K562 (cell line): ENCODE measurements around the gene ARHGAP28. TPM values are rescaled to one million over a fixed set of nuclear protein-coding genes. Genes with fewer than 3 reads are reported as not detected.
A peak's percentile ranks its signal among the peaks of the same experiment; 100 is the strongest.
"Not testable (repeated sequence)": the region's sequence is repeated elsewhere in the genome, so short reads cannot be mapped to it uniquely, and the experiment has no call there.

ENCODE experiments used
- ATAC-seq: fragments of 200-7000 bp; cut with Tn5 transposase; 3 replicates; pipeline ENCODE4 v1.9.1; 2020; ENCODE audit warnings: moderate library complexity
- BruUV-seq: library from RNA; stranded (reverse); fragments of 400-500 nt; replicated peaks from 2 replicates; lab custom pipeline; 2021; lab: Mats Ljungman, UMichigan
- CTCF ChIA-PET: fragments of 300-600 bp; formaldehyde crosslinking; extraction: SDS; loops from one replicate; lab custom pipeline; 2021; ENCODE audit warnings: low intra/inter-chr PET ratio; lab: Yijun Ruan, JAX
- POLR2A ChIA-PET: fragments of 300-600, 350-650 bp; sonication (Branson Sonifier 250); formaldehyde crosslinking; extraction: SDS; loops from one replicate; lab custom pipeline; 2021; ENCODE audit warnings: antibody characterized with exemption, inconsistent platforms; lab: Yijun Ruan, JAX
- DNase-seq, 4 experiments: peaks; one replicate each; pipeline versions ENCODE4 v3.0.0 to v3.0.0-alpha.2; 2011 to 2018; ENCODE audit warnings: low spot score in 3 of 4, mixed read lengths in 3 of 4; ENCODE audit errors: extremely low read depth in 1 of 4
- FAIRE-seq: peaks from 2 replicates; lab custom pipeline; 2011; peaks lifted over from hg19 to GRCh38; lab: Jason Lieb, UNC
- H2AFZ ChIP-seq: 2 replicates; pipeline ENCODE4 v1.6.0; 2011; ENCODE audit warnings: low read depth, low read length, control low read depth, inconsistent platforms
- H3K27ac ChIP-seq: fragments of 200-600 bp; 3 replicates; pipeline ENCODE4 v1.8.0; 2011; ENCODE audit warnings: low read depth, mild to moderate bottlenecking, control low read depth, inconsistent platforms, low read length, moderate library complexity, mixed read lengths; ENCODE audit errors: extremely low read depth
- H3K27me3 ChIP-seq, 2 experiments: fragments of 300-600 bp in 1 of 2; 2 replicates in 1 of 2; 3 replicates in 1 of 2; pipeline versions ENCODE4 v1.6.0 to v1.8.0; 2011; ENCODE audit warnings: inconsistent platforms in 2 of 2, low read length in 2 of 2, mild to moderate bottlenecking in 1 of 2, mixed read lengths in 1 of 2, moderate library complexity in 1 of 2; ENCODE audit not compliant: control insufficient read depth in 2 of 2, insufficient read depth in 2 of 2
- H3K36me3 ChIP-seq: fragments of 300-600 bp; 3 replicates; pipeline ENCODE4 v1.8.0; 2011; ENCODE audit warnings: mild to moderate bottlenecking, low read length, inconsistent platforms; ENCODE audit not compliant: control insufficient read depth, insufficient read depth
- H3K4me1 ChIP-seq, 2 experiments: fragments of 200-600 bp in 1 of 2; replicated peaks in 1 of 2; 2 replicates in 1 of 2; 3 replicates in 1 of 2; pipeline versions ENCODE4 v1.5.1 to v1.8.0; 2011; ENCODE audit warnings: inconsistent platforms in 2 of 2, low read length in 2 of 2, mild to moderate bottlenecking in 1 of 2, mixed read lengths in 1 of 2, moderate library complexity in 1 of 2; ENCODE audit not compliant: control insufficient read depth in 2 of 2, insufficient read depth in 2 of 2
- H3K4me2 ChIP-seq: 2 replicates; pipeline ENCODE4 v1.6.1; 2011; ENCODE audit warnings: low read length, control low read depth, inconsistent platforms, mixed read lengths; ENCODE audit not compliant: insufficient read depth
- H3K4me3 ChIP-seq: fragments of 200-600 bp; sonication (generic), shearing (Covaris generic); 2 replicates; pipeline ENCODE4 v1.5.1; 2016; ENCODE audit warnings: control low read depth, inconsistent platforms
- H3K79me2 ChIP-seq: fragments of 200-600 bp; 3 replicates; pipeline ENCODE4 v1.8.0; 2011; ENCODE audit warnings: low read length, inconsistent platforms; ENCODE audit not compliant: control insufficient read depth, insufficient read depth
- H3K9ac ChIP-seq, 2 experiments: 2 replicates each; pipeline versions ENCODE4 v1.6.0 to v1.6.1; 2011; ENCODE audit warnings: low read depth in 2 of 2, low read length in 2 of 2, control low read depth in 1 of 2, inconsistent platforms in 1 of 2, mild to moderate bottlenecking in 1 of 2, mixed read lengths in 1 of 2; ENCODE audit not compliant: insufficient read depth in 1 of 2
- H3K9me1 ChIP-seq: one replicate; pipeline ENCODE4 v1.6.0; 2011; ENCODE audit warnings: inconsistent platforms, mild to moderate bottlenecking, low read length, moderate library complexity; ENCODE audit not compliant: control insufficient read depth, insufficient read depth
- H3K9me3 ChIP-seq: replicated peaks from 2 replicates; pipeline ENCODE4 v1.5.1; 2011; ENCODE audit warnings: low read depth, low read length, inconsistent platforms; ENCODE audit not compliant: control insufficient read depth, insufficient read depth
- H4K20me1 ChIP-seq: replicated peaks from 2 replicates; pipeline ENCODE4 v1.6.1; 2011; ENCODE audit warnings: low read length, inconsistent platforms, mixed read lengths; ENCODE audit not compliant: control insufficient read depth, insufficient read depth
- SMC3 ChIP-seq: conservative IDR thresholded peaks from 2 replicates; pipeline ENCODE4 v1.6.1; 2011; ENCODE audit warnings: low read depth, low read length, improper control_type of control experiment; ENCODE audit not compliant: insufficient read depth
- ZNF146 ChIP-seq: IDR thresholded peaks from one replicate; pipeline ENCODE4 v1.6.1; 2018; ENCODE audit warnings: missing compliant biosample characterization; ENCODE audit not compliant: unreplicated experiment
- WGBS: fragments of 100-300 bp; shearing (Covaris generic); methylation state at CpG from one replicate; pipeline ENCODE4 v1.1.6; 2016; ENCODE audit warnings: low coverage, mixed read lengths; ENCODE audit not compliant: insufficient coverage; ENCODE audit errors: missing lambda C conversion rate; 5-methylcytosine and 5-hydroxymethylcytosine counted together
- in situ Hi-C: fragments of 300-500 bp; cut with MboI; formaldehyde crosslinking; loops from 4 replicates; pipeline ENCODE4 v1.15.0; 2018; ENCODE audit warnings: inconsistent platforms, mixed read lengths
- intact Hi-C: fragments of 100-400 bp; cut with micrococcal nuclease; formaldehyde crosslinking; loops from 2 replicates; pipeline ENCODE4 v1.14.2; 2022
- polyA plus RNA-seq, 8 experiments: library from polyadenylated mRNA; depleted of rRNA in 4 of 8; stranded (reverse) in 5 of 8; unstranded in 3 of 8; fragments of >200 nt; fragmentation: Nextera tagmentation in 2 of 8; fragmentation: Illumina TruSeq in 1 of 8; extraction: Ambion mirVana in 2 of 8; extraction: Trizol in 1 of 8; gene quantifications; 2 replicates each; pipeline versions ENCODE4 v1.2.1 to v1.2.3, GENCODE V29; 2011 to 2014; ENCODE audit warnings: inconsistent platforms in 1 of 8, missing spikeins in 1 of 8
- total RNA-seq, 7 experiments: library from RNA; depleted of rRNA in 6 of 7; stranded (reverse); fragments of >200 nt in 6 of 7; fragmentation: Illumina TruSeq in 2 of 7; extraction: Trizol in 2 of 7; gene quantifications; 2 replicates each; pipeline versions ENCODE4 v1.2.1 to v1.2.3, GENCODE V29; 2011 to 2021; ENCODE audit warnings: low replicate concordance in 1 of 7

ARHGAP28 gene
- total and polyA plus RNA-seq, 9 of the 15 experiments (the other 6 are each of a cell fraction or from before 2014, with no cell fraction given): 0.93 to 5.9 (median 5.0) TPM

- H3K4me1 ChIP-seq, ATAC-seq, FAIRE-seq, H3K9me3 ChIP-seq, H3K9me1 ChIP-seq, H4K20me1 ChIP-seq, H3K36me3 ChIP-seq, DNase-seq: not testable (repeated sequence)
- 5% methylated on average over 1 of the region's 1 CpG for WGBS
- TF ChIP-seq ZNF146 (CRISPR knock-in tag): peak; percentile 45
- TF ChIP-seq, all 486 proteins: peak for 1; not testable (repeated sequence) for 485
- H3K27ac ChIP-seq, H3K27me3 ChIP-seq, in situ Hi-C loops, CTCF ChIA-PET, H3K79me2 ChIP-seq, H2AFZ ChIP-seq, H3K9ac ChIP-seq, H3K4me2 ChIP-seq, H3K4me3 ChIP-seq, intact Hi-C loops, BruUV-seq, POLR2A ChIA-PET: not testable (repeated sequence)
Measured at GRCh38 chr18:6845521-6845920, 116.0 kb downstream of the ARHGAP28 start.

- Histone ChIP-seq H3K9ac (no peak overlapping the region), H2AFZ (no peak overlapping the region), H3K9me1 (no peaks in the 10 kb centered on the region), H3K9me3 (no peaks in the 10 kb centered on the region), H3K36me3 (no peaks in the 10 kb centered on the region), H3K79me2 (no peaks in the 10 kb centered on the region), H3K4me2 (no peak overlapping the region), H3K4me1 (peaks cover 0 to 5% of the 10 kb centered on the region in 2 experiments; a peak in 1 of 5 replicates), H4K20me1 (no peaks in the 10 kb centered on the region), H3K4me3 (no peak overlapping the region), H3K27ac (no peak overlapping the region), H3K27me3 (no peaks in the 10 kb centered on the region)
- no peak for TF ChIP-seq SMC3
- FAIRE-seq (no peak), ATAC-seq (no peak), DNase-seq (no peak)
- intact Hi-C loops (no loop called here), in situ Hi-C loops (no loop called here)
- CTCF ChIA-PET: no interaction called here
- BruUV-seq: no TSS peak
- WGBS: 0% methylated on average over 1 of the region's 1 CpG
- POLR2A ChIA-PET: no interaction called here
Measured at GRCh38 chr18:6850396-6850795, 120.9 kb downstream of the ARHGAP28 start.
